Chondrocyte (in vitro differentiated cells): ENCODE data around the gene GPR132. TPM values are rescaled to one million over a fixed set of nuclear protein-coding genes. Genes with fewer than 3 reads are reported as not detected.

Experiments used
- DNase-seq: peaks from one replicate; pipeline ENCODE4 v3.0.0; 2021; ENCODE audit warnings: mixed read lengths, low spot score
- H3K27ac Mint-ChIP-seq: one replicate; pipeline ENCODE4 v1.8.0; 2021; ENCODE audit warnings: mild to moderate bottlenecking, moderate library complexity, mixed read lengths; ENCODE audit not compliant: unreplicated experiment
- H3K27me3 Mint-ChIP-seq: 2 replicates; pipeline ENCODE4 v1.8.0; 2021; ENCODE audit warnings: low read depth, mixed read lengths
- H3K36me3 Mint-ChIP-seq: 2 replicates; pipeline ENCODE4 v1.8.0; 2021; ENCODE audit warnings: low read depth, mixed read lengths
- H3K4me1 Mint-ChIP-seq: 2 replicates; pipeline ENCODE4 v1.8.0; 2021; ENCODE audit warnings: low read depth, mild to moderate bottlenecking, mixed read lengths
- H3K4me3 Mint-ChIP-seq: one replicate; pipeline ENCODE4 v1.8.0; 2021; ENCODE audit warnings: mild to moderate bottlenecking, moderate library complexity, mixed read lengths; ENCODE audit not compliant: unreplicated experiment
- H3K9me3 Mint-ChIP-seq: 2 replicates; pipeline ENCODE4 v1.8.0; 2021; ENCODE audit warnings: low read depth, mixed read lengths
- total RNA-seq: library from RNA; stranded (reverse); gene quantifications from 3 replicates; pipeline ENCODE4 v1.2.1, GENCODE V29; 2021
- TF ChIP-seq, protein P1 (sequence below): fragments of 200-600 bp; sonication (generic); IDR thresholded peaks from 2 replicates; pipeline ENCODE4 v1.5.0; 2021; ENCODE audit warnings: antibody characterized with exemption, mild to moderate bottlenecking, moderate library complexity

GPR132 gene
- total RNA-seq, 1 donor from 2014 or later: 0.30 TPM

DNA sequence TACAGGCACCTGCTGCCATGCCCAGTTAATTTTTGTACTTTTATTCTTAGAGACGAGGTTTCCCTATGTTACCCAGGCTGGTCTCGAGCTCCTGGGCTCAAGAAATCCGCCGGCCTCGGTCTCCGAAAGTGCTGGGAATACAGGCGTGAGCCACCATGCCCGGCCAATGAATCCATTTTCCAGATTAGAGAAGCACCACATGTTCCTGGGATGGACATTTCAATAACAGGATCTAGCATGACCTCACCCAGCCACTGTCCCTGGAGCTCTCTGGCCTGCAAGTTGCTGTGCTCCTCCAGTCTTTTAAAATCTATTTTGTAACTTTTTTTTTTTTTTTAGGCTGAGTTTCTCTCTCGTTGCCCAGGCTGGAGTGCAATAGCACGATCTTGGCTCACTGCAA, 2.2 kb downstream of the GPR132 start:
- TF ChIP-seq, protein P1, sequence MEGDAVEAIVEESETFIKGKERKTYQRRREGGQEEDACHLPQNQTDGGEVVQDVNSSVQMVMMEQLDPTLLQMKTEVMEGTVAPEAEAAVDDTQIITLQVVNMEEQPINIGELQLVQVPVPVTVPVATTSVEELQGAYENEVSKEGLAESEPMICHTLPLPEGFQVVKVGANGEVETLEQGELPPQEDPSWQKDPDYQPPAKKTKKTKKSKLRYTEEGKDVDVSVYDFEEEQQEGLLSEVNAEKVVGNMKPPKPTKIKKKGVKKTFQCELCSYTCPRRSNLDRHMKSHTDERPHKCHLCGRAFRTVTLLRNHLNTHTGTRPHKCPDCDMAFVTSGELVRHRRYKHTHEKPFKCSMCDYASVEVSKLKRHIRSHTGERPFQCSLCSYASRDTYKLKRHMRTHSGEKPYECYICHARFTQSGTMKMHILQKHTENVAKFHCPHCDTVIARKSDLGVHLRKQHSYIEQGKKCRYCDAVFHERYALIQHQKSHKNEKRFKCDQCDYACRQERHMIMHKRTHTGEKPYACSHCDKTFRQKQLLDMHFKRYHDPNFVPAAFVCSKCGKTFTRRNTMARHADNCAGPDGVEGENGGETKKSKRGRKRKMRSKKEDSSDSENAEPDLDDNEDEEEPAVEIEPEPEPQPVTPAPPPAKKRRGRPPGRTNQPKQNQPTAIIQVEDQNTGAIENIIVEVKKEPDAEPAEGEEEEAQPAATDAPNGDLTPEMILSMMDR: no peak
- no peak for DNase-seq

DNA sequence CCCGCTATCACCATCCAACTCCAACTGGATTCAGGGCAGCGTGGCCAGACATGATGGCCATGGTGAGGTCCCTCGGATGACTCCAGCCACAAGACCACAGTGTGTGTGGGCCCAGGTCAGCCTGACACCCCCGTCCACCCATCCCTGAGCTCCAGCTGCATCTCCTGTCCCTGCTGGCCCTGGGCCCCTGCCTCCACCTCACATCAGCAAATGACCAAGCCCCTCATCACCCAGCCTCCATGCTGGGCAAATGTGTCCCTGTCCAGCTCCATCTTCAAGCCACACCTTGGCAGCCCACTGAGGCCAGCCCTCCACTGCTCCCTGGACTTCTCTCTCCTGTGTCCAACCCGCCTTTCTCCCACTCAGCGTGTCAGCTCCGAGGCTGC, 3.2 kb downstream of the GPR132 start:
- peaks cover 4% of the 10 kb centered on the region for H3K27me3 Mint-ChIP-seq
- no peaks in the 10 kb centered on the region for H3K36me3 Mint-ChIP-seq
- TF ChIP-seq, protein P1: no peak
- no peaks in the 10 kb centered on the region for H3K9me3 Mint-ChIP-seq
- H3K4me1 Mint-ChIP-seq: peaks cover 3% of the 10 kb centered on the region
- H3K27ac Mint-ChIP-seq: no peak overlapping the region
- no peak overlapping the region for H3K4me3 Mint-ChIP-seq
- no peak for DNase-seq

More for the DNA sequence above, 2.2 kb downstream of the GPR132 start:
- Mint-ChIP-seq H3K9me3 (no peaks in the 10 kb centered on the region), H3K36me3 (no peaks in the 10 kb centered on the region), H3K27ac (no peak overlapping the region), H3K27me3 (peaks cover 4% of the 10 kb centered on the region), H3K4me3 (no peak overlapping the region), H3K4me1 (peaks cover 3% of the 10 kb centered on the region)

- no peaks in the 10 kb centered on the region for H3K36me3 Mint-ChIP-seq
- H3K27me3 Mint-ChIP-seq: peaks cover 6% of the 10 kb centered on the region
- H3K27ac Mint-ChIP-seq: no peak overlapping the region
- no peaks in the 10 kb centered on the region for H3K9me3 Mint-ChIP-seq
- DNase-seq: no peak
- H3K4me1 Mint-ChIP-seq: peaks cover 3% of the 10 kb centered on the region
- TF ChIP-seq, protein P1: no peak
- no peak overlapping the region for H3K4me3 Mint-ChIP-seq
These were observed 3.7 kb downstream of the GPR132 start for GRCh38 chr14:105061428-105062047.

- Mint-ChIP-seq H3K4me1 (peaks cover 3% of the 10 kb centered on the region), H3K36me3 (no peaks in the 10 kb centered on the region), H3K27ac (no peak overlapping the region), H3K27me3 (peaks cover 6% of the 10 kb centered on the region), H3K4me3 (no peak overlapping the region), H3K9me3 (no peaks in the 10 kb centered on the region)
- TF ChIP-seq, protein P1: no peak
- DNase-seq: no peak
These were observed 4.3 kb downstream of the GPR132 start for GRCh38 chr14:105060751-105061427.

- no peaks in the 10 kb centered on the region for H3K36me3 Mint-ChIP-seq
- no peak overlapping the region for H3K27ac Mint-ChIP-seq
- TF ChIP-seq, protein P1: no peak
- H3K4me3 Mint-ChIP-seq: no peak overlapping the region
- peaks cover 6% of the 10 kb centered on the region for H3K27me3 Mint-ChIP-seq
- no peak for DNase-seq
- H3K9me3 Mint-ChIP-seq: no peaks in the 10 kb centered on the region
- peaks cover 3% of the 10 kb centered on the region for H3K4me1 Mint-ChIP-seq
These were observed 5.2 kb downstream of the GPR132 start for GRCh38 chr14:105059925-105060565.
